Measurements from ENCODE around the gene ARMH2.
"Not testable (repeated sequence)": the region's sequence is repeated elsewhere in the genome, so short reads cannot be mapped to it uniquely, and the experiment has no call there.

ARMH2 gene

GRCh38 chr6:24777227-24777626 is 21.5 kb downstream of the ARMH2 start:
- Histone ChIP-seq H3K9me3 (replicated peaks; ENCODE audit: low read length) (no peaks in the 10 kb centered on the region), H3K9ac (ENCODE audit: low read depth, low read length) (peak overlapping the region; percentile 88), H3K36me3 (ENCODE audit: insufficient read depth, low read length) (peaks cover 6% of the 10 kb centered on the region), H3K4me3 (ENCODE audit: low read length) (peak overlapping the region; percentile 43), H3K27me3 (ENCODE audit: control insufficient read depth, insufficient read depth, low read length) (no peaks in the 10 kb centered on the region), H3K4me2 (ENCODE audit: low read length) (peak overlapping the region; percentile 86), H3K4me1 (ENCODE audit: control insufficient read depth, insufficient read depth, low read length) (peaks cover 24% of the 10 kb centered on the region)

DNA sequence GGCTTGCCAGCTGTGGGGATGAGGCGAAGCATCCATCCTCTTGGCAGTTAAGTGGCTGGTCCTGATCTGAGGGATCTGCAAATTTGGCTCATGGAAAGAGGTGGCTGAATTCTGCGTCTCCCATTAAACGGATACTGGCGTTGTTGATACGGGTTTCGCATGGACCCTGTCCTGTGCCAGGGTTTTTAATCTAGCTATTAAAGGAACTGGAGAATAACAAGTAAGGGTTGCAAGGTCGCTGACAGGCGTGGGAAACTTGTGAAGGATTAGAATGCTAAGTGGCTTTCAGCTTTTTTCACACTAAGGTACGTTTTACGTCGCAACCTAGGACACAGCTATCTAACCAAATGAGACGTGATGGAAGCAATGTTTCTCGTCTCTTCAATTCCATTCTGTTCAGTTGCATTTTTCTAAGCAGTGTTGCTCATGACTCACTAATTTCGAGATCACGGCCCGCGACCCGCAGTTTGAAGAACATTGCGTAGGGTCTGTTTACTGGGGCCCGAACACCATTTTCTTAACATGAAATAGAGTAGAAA is 23.1 kb downstream of the ARMH2 start:
- Histone ChIP-seq H3K27me3 (ENCODE audit: control insufficient read depth, insufficient read depth, low read length) (no peaks in the 10 kb centered on the region), H3K4me3 (ENCODE audit: low read length) (peak overlapping the region; percentile 91), H3K36me3 (ENCODE audit: insufficient read depth, low read length) (no peaks in the 10 kb centered on the region), H3K9ac (ENCODE audit: low read depth, low read length) (peak overlapping the region; percentile 88), H3K9me3 (replicated peaks; ENCODE audit: low read length) (no peaks in the 10 kb centered on the region), H3K4me2 (ENCODE audit: low read length) (peak overlapping the region; percentile 86), H3K4me1 (ENCODE audit: control insufficient read depth, insufficient read depth, low read length) (peaks cover 24% of the 10 kb centered on the region)

DNA sequence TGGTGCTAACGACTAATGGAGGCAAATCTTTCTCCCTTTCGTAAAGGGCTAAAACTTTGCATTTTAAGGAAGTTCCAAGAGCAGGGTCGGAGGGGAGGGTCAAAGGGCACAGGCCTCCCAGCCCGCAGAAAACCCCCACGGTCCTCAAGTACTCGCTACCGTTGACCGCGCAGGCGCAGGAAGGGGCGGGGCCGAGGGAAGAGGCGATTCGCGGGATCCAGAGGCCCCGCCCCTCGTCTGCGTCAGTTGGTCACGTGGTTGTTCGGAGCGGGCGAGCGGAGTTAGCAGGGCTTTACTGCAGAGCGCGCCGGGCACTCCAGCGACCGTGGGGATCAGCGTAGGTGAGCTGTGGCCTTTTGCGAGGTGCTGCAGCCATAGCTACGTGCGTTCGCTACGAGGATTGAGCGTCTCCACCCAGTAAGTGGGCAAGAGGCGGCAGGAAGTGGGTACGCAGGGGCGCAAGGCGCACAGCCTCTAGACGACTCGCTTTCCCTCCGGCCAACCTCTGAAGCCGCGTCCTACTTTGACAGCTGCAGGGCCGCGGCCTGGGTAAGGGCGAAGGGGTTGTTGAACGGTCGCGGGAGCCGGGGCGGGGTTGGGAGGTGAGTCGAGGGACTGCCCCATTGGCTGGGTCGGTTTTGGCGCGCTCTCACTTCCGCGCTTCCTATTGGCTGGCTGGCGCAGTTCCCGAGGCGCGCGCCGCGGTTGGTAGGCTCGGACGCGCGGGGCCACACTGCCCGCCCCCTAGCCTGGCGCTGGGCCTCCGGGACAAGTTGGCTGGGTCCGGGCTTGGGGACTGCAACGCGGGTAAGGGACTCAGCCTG is 23.8 kb downstream of the ARMH2 start, which contains the start of gene GMNN:
Gene GMNN (plus strand): TSS at position 242 of the 824 bp plus-strand sequence. CDS start 2,310 bp downstream, outside the sequence.
- no peaks in the 10 kb centered on the region for H3K36me3 ChIP-seq (ENCODE audit: insufficient read depth, low read length)
- no peaks in the 10 kb centered on the region for H3K9me3 ChIP-seq (replicated peaks; ENCODE audit: low read length)
- peaks cover 17% of the 10 kb centered on the region for H3K4me1 ChIP-seq (ENCODE audit: control insufficient read depth, insufficient read depth, low read length)
- H3K4me3 ChIP-seq (ENCODE audit: low read length): peak within 1 kb of the TSS; percentile 91
- peak within 1 kb of the TSS; percentile 86 for H3K4me2 ChIP-seq (ENCODE audit: low read length)
- H3K27me3 ChIP-seq (ENCODE audit: control insufficient read depth, insufficient read depth, low read length): no peaks in the 10 kb centered on the region
- peak within 1 kb of the TSS; percentile 88 for H3K9ac ChIP-seq (ENCODE audit: low read depth, low read length)

GRCh38 chr6:24768361-24768760 is 30.4 kb downstream of the ARMH2 start:
- no peaks in the 10 kb centered on the region for H3K36me3 ChIP-seq (ENCODE audit: insufficient read depth, low read length)
- no peak overlapping the region for H3K4me2 ChIP-seq (ENCODE audit: low read length)
- no peak overlapping the region for H3K9ac ChIP-seq (ENCODE audit: low read depth, low read length)

DNA sequence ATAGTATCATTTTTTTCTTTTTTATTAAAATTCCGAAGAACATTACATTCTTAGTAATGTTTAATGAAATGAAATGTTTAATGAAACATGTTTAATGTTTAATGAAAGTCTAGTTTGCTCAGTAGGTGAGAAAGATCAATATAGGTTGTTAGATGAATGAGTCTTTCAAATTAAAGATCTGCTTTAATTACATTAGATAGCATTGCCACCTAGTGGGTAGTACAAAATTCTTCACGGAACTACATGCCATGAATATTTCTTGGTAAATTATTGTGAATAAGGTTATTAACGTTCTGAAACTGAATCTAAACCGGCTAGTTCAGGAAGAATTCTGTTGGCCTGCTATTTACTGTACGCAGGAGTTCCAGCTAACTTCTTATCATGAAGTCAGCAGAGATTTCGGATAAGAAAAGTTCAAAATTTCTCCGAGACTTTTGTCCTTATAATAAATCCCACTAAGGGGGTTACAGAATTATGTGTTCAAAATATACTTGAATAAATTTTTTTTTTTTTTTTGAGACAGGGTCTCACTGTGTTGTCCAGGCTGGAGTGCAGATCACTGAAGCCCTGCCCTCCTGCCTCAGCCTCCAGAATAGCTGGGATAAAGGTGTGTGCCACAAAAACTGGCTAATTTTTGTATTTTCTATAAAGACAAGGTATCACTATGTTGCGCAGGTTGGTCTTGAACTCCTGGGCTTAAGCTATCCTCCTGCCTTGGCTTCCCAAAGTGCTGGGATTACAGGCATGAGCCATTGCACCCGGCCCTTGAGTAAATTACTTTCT is 31.8 kb downstream of the ARMH2 start:
- no peaks in the 10 kb centered on the region for H3K4me1 ChIP-seq (ENCODE audit: control insufficient read depth, insufficient read depth, low read length)

More at GRCh38 chr6:24768361-24768760, 30.4 kb downstream of the ARMH2 start:
- Histone ChIP-seq H3K9me3 (replicated peaks; ENCODE audit: low read length) (no peaks in the 10 kb centered on the region), H3K27me3 (ENCODE audit: control insufficient read depth, insufficient read depth, low read length) (no peaks in the 10 kb centered on the region), H3K4me1 (ENCODE audit: control insufficient read depth, insufficient read depth, low read length) (no peaks in the 10 kb centered on the region), H3K4me3 (ENCODE audit: low read length) (no peak overlapping the region)

DNA sequence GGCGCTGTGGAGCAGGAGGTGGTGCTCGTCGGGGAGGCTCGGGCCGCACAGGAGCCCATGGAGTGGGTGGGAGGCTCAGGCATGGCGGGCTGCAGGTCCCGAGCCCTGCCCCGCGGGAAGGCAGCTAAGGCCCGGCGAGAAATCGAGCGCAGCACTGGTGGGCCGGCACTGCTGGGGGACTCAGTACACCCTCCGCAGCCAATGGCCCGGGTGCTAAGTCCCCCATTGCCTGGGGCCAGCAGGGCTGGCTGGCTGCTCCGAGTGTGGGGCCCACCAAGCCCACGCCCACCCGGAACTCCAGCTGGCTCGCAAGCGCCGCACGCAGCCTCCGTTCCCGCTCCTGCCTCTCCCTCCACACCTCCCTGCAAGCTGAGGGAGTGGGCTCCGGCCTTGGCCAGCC is 32.7 kb downstream of the ARMH2 start:
- H3K9ac ChIP-seq (ENCODE audit: low read depth, low read length); H3K4me3 ChIP-seq (ENCODE audit: low read length); H3K9me3 ChIP-seq (replicated peaks; ENCODE audit: low read length); H3K4me2 ChIP-seq (ENCODE audit: low read length); H3K27me3 ChIP-seq (ENCODE audit: control insufficient read depth, insufficient read depth, low read length); H3K4me1 ChIP-seq (ENCODE audit: control insufficient read depth, insufficient read depth, low read length); H3K36me3 ChIP-seq (ENCODE audit: insufficient read depth, low read length): not testable (repeated sequence)

More for the DNA sequence above, 31.8 kb downstream of the ARMH2 start:
- Histone ChIP-seq H3K9ac (ENCODE audit: low read depth, low read length) (no peak overlapping the region), H3K4me3 (ENCODE audit: low read length) (no peak overlapping the region), H3K4me2 (ENCODE audit: low read length) (peak overlapping the region; percentile 36), H3K9me3 (replicated peaks; ENCODE audit: low read length) (no peaks in the 10 kb centered on the region), H3K27me3 (ENCODE audit: control insufficient read depth, insufficient read depth, low read length) (no peaks in the 10 kb centered on the region), H3K36me3 (ENCODE audit: insufficient read depth, low read length) (no peaks in the 10 kb centered on the region)

GRCh38 chr6:24764833-24765828 is 33.6 kb downstream of the ARMH2 start:
- not testable (repeated sequence) for H3K4me2 ChIP-seq (ENCODE audit: low read length); H3K4me1 ChIP-seq (ENCODE audit: control insufficient read depth, insufficient read depth, low read length); H3K4me3 ChIP-seq (ENCODE audit: low read length); H3K9me3 ChIP-seq (replicated peaks; ENCODE audit: low read length); H3K36me3 ChIP-seq (ENCODE audit: insufficient read depth, low read length); H3K27me3 ChIP-seq (ENCODE audit: control insufficient read depth, insufficient read depth, low read length); H3K9ac ChIP-seq (ENCODE audit: low read depth, low read length)

DNA sequence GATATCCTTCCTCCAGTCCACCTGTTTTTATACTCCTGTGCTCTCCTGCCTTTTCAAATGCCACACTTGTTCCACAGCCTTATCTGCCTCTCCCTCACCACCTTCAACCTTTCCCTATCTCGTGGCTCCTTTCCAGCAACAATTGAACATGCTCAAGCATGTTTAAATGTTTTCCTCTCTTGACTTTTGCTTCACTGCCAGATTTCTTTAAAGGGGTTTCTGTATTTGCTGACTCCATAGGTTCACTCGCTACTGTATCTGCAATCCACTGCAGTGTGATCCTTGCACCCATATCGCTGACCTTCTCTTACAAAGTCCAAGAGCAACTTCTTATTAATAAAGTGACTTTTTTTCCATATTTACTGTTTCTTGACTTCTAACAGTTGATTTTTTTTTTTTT is 35.1 kb downstream of the ARMH2 start:
- no peak overlapping the region for H3K9ac ChIP-seq (ENCODE audit: low read depth, low read length)
- no peaks in the 10 kb centered on the region for H3K9me3 ChIP-seq (replicated peaks; ENCODE audit: low read length)
- H3K36me3 ChIP-seq (ENCODE audit: insufficient read depth, low read length): no peaks in the 10 kb centered on the region
- H3K4me2 ChIP-seq (ENCODE audit: low read length): no peak overlapping the region
- no peaks in the 10 kb centered on the region for H3K4me1 ChIP-seq (ENCODE audit: control insufficient read depth, insufficient read depth, low read length)
- no peak overlapping the region for H3K4me3 ChIP-seq (ENCODE audit: low read length)
- no peaks in the 10 kb centered on the region for H3K27me3 ChIP-seq (ENCODE audit: control insufficient read depth, insufficient read depth, low read length)

GRCh38 chr6:24761851-24762250 is 36.9 kb downstream of the ARMH2 start:
- Histone ChIP-seq H3K9me3 (replicated peaks; ENCODE audit: low read length) (no peaks in the 10 kb centered on the region), H3K4me1 (ENCODE audit: control insufficient read depth, insufficient read depth, low read length) (no peaks in the 10 kb centered on the region), H3K4me3 (ENCODE audit: low read length) (no peak overlapping the region), H3K4me2 (ENCODE audit: low read length) (no peak overlapping the region), H3K27me3 (ENCODE audit: control insufficient read depth, insufficient read depth, low read length) (no peaks in the 10 kb centered on the region), H3K36me3 (ENCODE audit: insufficient read depth, low read length) (no peaks in the 10 kb centered on the region), H3K9ac (ENCODE audit: low read depth, low read length) (no peak overlapping the region)

DNA sequence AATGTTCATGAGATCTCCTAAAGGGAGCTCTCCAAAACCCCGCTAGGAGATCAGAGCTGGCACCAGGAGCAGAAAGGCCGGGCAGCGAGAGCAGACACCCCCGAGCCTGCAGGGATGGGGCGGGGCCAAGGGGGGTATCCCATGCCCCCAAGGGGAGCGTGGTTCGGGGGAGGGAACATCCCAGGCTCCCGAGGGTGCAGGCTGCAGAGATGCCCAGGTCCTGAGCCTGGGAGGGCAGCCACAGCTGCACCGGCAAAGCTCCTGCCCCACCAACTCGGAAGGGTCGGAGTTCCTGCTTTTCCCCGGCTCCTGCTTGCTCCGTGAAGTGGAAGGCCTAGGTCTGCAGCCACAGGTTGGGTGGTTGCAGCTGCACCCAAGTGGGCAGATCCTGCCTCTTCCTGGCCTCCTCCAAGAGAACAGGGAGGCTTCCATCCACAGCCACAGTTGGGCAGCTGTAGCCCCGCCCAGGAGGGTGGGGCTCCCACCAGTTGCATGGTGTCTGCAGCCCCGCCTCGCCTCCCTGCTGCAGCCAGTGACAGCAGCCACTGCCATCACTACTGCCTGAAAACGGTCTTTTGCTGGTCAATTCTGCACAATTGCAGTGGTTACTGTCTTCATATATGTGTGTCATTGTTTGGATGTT is 37.4 kb downstream of the ARMH2 start:
- no peaks in the 10 kb centered on the region for H3K36me3 ChIP-seq (ENCODE audit: insufficient read depth, low read length)
- H3K4me3 ChIP-seq (ENCODE audit: low read length): no peak overlapping the region
- no peaks in the 10 kb centered on the region for H3K27me3 ChIP-seq (ENCODE audit: control insufficient read depth, insufficient read depth, low read length)
- H3K4me1 ChIP-seq (ENCODE audit: control insufficient read depth, insufficient read depth, low read length): no peaks in the 10 kb centered on the region
- H3K9ac ChIP-seq (ENCODE audit: low read depth, low read length): no peak overlapping the region
- H3K9me3 ChIP-seq (replicated peaks; ENCODE audit: low read length): no peaks in the 10 kb centered on the region
- H3K4me2 ChIP-seq (ENCODE audit: low read length): no peak overlapping the region

All from skeletal muscle satellite cell (primary cell).